HepG2 (cell line): Measurements from ENCODE around the gene DPT. TPM values are rescaled to one million over a fixed set of nuclear protein-coding genes. Genes with fewer than 3 reads are reported as not detected.

Experiments used
- CHD4 ChIP-seq: fragments of 200-600 bp; sonication (generic); IDR thresholded peaks from 2 replicates; pipeline ENCODE4 v1.7.0; 2017; ENCODE audit warnings: mild to moderate bottlenecking, low read length, borderline replicate concordance
- EED ChIP-seq: sonication (generic); formaldehyde crosslinking; IDR thresholded peaks from 2 replicates; pipeline ENCODE4 v1.5.0; 2020; ENCODE audit warnings: mild to moderate bottlenecking, missing genetic modification reagents
- ELF4 ChIP-seq: sonication (generic); formaldehyde crosslinking; IDR thresholded peaks from 2 replicates; pipeline ENCODE4 v1.5.0; 2020; ENCODE audit warnings: missing genetic modification reagents, mild to moderate bottlenecking, moderate library complexity, borderline replicate concordance
- EP300 ChIP-seq, 3 experiments: sonication (generic) in 1 of 3; formaldehyde crosslinking in 1 of 3; IDR thresholded peaks; 2 replicates each; pipeline versions ENCODE4 v1.5.1 to v1.6.1; 2011 to 2020; ENCODE audit warnings: low read depth in 2 of 3, low read length in 2 of 3, borderline replicate concordance in 1 of 3, improper control_type of control experiment in 1 of 3, mild to moderate bottlenecking in 1 of 3, missing genetic modification reagents in 1 of 3, moderate library complexity in 1 of 3
- FOXM1 ChIP-seq: sonication (generic); formaldehyde crosslinking; IDR thresholded peaks from 2 replicates; pipeline ENCODE4 v1.5.0; 2020; ENCODE audit warnings: missing genetic modification reagents
- GMEB2 ChIP-seq: IDR thresholded peaks from 2 replicates; pipeline ENCODE4 v1.6.1; 2016; ENCODE audit warnings: missing biosample characterization, missing genetic modification reagents, low read depth
- HDAC1 ChIP-seq: sonication (generic); formaldehyde crosslinking; IDR thresholded peaks from 2 replicates; pipeline ENCODE4 v1.5.1; 2020; ENCODE audit warnings: mild to moderate bottlenecking, missing genetic modification reagents
- HIVEP1 ChIP-seq: sonication (generic); formaldehyde crosslinking; IDR thresholded peaks from 2 replicates; pipeline ENCODE4 v1.4.0; 2020; ENCODE audit warnings: mild to moderate bottlenecking, missing genetic modification reagents
- IKZF4 ChIP-seq: sonication (generic); formaldehyde crosslinking; IDR thresholded peaks from 2 replicates; pipeline ENCODE4 v1.5.1; 2020; ENCODE audit warnings: borderline replicate concordance, mild to moderate bottlenecking, low read depth, missing genetic modification reagents; ENCODE audit errors: not compliant biosample characterization
- JDP2 ChIP-seq: sonication (generic); formaldehyde crosslinking; IDR thresholded peaks from 2 replicates; pipeline ENCODE4 v1.8.1; 2022; ENCODE audit warnings: missing genetic modification reagents, borderline replicate concordance
- KLF6 ChIP-seq: IDR thresholded peaks from 2 replicates; pipeline ENCODE4 v1.8.0; 2016; ENCODE audit warnings: missing biosample characterization, missing genetic modification reagents
- MED8 ChIP-seq: sonication (generic); formaldehyde crosslinking; IDR thresholded peaks from 2 replicates; pipeline ENCODE4 v1.8.1; 2023; ENCODE audit warnings: mild to moderate bottlenecking, missing genetic modification reagents; ENCODE audit not compliant: insufficient replicate concordance
- MYC ChIP-seq: sonication (generic); formaldehyde crosslinking; IDR thresholded peaks from 2 replicates; pipeline ENCODE4 v1.9.0; 2021; ENCODE audit warnings: missing genetic modification reagents, borderline replicate concordance
- NFIC ChIP-seq: IDR thresholded peaks from 2 replicates; pipeline ENCODE4 v1.6.1; 2012; ENCODE audit warnings: mild to moderate bottlenecking, low read length, inconsistent platforms
- SIN3B ChIP-seq: fragments of 150-350 bp; IDR thresholded peaks from 2 replicates; pipeline ENCODE4 v1.6.1; 2014; ENCODE audit warnings: low read length
- SSRP1 ChIP-seq: IDR thresholded peaks from 2 replicates; pipeline ENCODE4 v1.6.1; 2016; ENCODE audit warnings: control low read depth
- ZMYM4 ChIP-seq: sonication (generic); formaldehyde crosslinking; IDR thresholded peaks from 2 replicates; pipeline ENCODE4 v1.8.1; 2023; ENCODE audit warnings: mild to moderate bottlenecking, missing genetic modification reagents
- ZNF264 ChIP-seq: sonication (generic); formaldehyde crosslinking; IDR thresholded peaks from 2 replicates; pipeline ENCODE4 v1.4.0; 2020; ENCODE audit warnings: missing genetic modification reagents
- ZNF274 ChIP-seq: sonication (generic); formaldehyde crosslinking; IDR thresholded peaks from 2 replicates; pipeline ENCODE4 v1.5.1; 2020; ENCODE audit warnings: mild to moderate bottlenecking, missing genetic modification reagents
- ZNF503 ChIP-seq: sonication (generic); formaldehyde crosslinking; IDR thresholded peaks from 2 replicates; pipeline ENCODE4 v1.4.0; 2020; ENCODE audit warnings: missing genetic modification reagents
- ZNF563 ChIP-seq: sonication (generic); formaldehyde crosslinking; IDR thresholded peaks from 2 replicates; pipeline ENCODE4 v1.8.0; 2022; ENCODE audit warnings: mild to moderate bottlenecking, moderate library complexity, missing genetic modification reagents
- ZNF569 ChIP-seq: sonication (generic); formaldehyde crosslinking; IDR thresholded peaks from 2 replicates; pipeline ENCODE4 v1.5.0; 2020; ENCODE audit warnings: mild to moderate bottlenecking, missing genetic modification reagents, moderate library complexity, borderline replicate concordance
- ZNF605 ChIP-seq: sonication (generic); formaldehyde crosslinking; IDR thresholded peaks from 2 replicates; pipeline ENCODE4 v1.8.0; 2022; ENCODE audit warnings: mild to moderate bottlenecking, missing genetic modification reagents
- ZNF614 ChIP-seq: IDR thresholded peaks from 2 replicates; pipeline ENCODE4 v1.6.1; 2018; ENCODE audit warnings: missing biosample characterization, missing genetic modification reagents, inconsistent platforms, borderline replicate concordance
- ZNF615 ChIP-seq: sonication (generic); formaldehyde crosslinking; IDR thresholded peaks from 2 replicates; pipeline ENCODE4 v1.5.0; 2020; ENCODE audit warnings: mild to moderate bottlenecking, missing genetic modification reagents, borderline replicate concordance
- ZNF720 ChIP-seq: sonication (generic); formaldehyde crosslinking; IDR thresholded peaks from 2 replicates; pipeline ENCODE4 v1.4.0; 2020; ENCODE audit warnings: missing genetic modification reagents
- polyA plus RNA-seq, 8 experiments: library from polyadenylated mRNA; depleted of rRNA in 3 of 8; stranded (reverse) in 7 of 8; unstranded in 1 of 8; fragments of >200 nt; fragmentation: Illumina TruSeq in 4 of 8; extraction: Trizol in 4 of 8; gene quantifications; 2 replicates each; pipeline versions ENCODE4 v1.2.1 to v1.2.3, GENCODE V29; 2011 to 2016; ENCODE audit warnings: low read depth in 4 of 8, missing spikeins in 1 of 8, mixed read lengths in 1 of 8; ENCODE audit not compliant: insufficient read depth in 1 of 8
- total RNA-seq, 5 experiments: library from RNA; depleted of rRNA; stranded (reverse); fragments of >200 nt; fragmentation: Illumina TruSeq; extraction: Trizol; gene quantifications; 2 replicates each; pipeline ENCODE4 v1.2.3, GENCODE V29; 2016; ENCODE audit warnings: low read depth in 1 of 5
- TF ChIP-seq, protein P1 (sequence below): sonication (generic); formaldehyde crosslinking; IDR thresholded peaks from 2 replicates; pipeline ENCODE4 v1.4.0; 2020; ENCODE audit warnings: mild to moderate bottlenecking, low read depth, missing genetic modification reagents

Gene DPT
- total and polyA plus RNA-seq, 2 of the 13 experiments (the other 11 are each of a cell fraction or from before 2014, with no cell fraction given): 0.04 TPM; not detected in 1

DNA sequence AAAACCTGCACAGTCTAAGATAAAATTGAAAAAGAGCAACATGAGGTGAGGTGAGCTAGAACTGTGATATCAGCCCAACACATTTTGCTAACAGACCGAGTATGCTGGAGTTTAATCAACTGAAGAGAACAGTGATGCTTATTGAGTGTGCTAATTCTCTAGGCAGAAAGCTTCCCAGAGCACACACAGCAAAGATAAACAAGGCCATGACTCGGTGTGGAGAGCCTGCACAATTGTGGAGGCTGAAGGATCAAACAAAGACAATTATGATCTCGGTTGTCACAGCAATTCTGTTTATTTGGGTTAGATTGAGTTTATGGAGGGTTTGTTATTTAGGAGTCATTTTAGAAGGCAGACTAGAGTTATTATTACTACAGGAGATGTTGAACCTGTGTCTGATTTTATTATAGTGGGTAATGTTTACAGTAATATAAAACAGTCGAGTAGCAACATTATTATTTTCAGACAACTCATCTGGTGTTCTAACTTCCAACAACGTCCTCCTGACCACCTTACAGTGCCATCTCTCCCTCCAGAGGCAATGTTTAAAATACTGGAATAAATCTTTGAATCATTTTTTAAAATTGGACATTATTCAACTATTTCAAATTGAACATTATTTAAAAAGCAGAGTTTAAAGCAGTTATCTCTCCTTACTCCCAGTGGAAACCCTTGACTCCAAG lies 40.2 kb downstream of the DPT start (continued):
- TF ChIP-seq MED8 (CRISPR knock-in tag) (no peak), MYC (no peak), ZNF503 (CRISPR knock-in tag) (no peak), IKZF4 (no peak), EP300 (IDR thresholded peaks at IDR 0.05; ENCODE audit: low read depth in 2 of 2, low read length in 2 of 2) (peak in 1 of 2 experiments; percentile 6; a peak in 1 of 4 replicates), EP300 (CRISPR knock-in tag; IDR thresholded peaks at IDR 0.05; ENCODE audit: borderline replicate concordance) (no peak), ZMYM4 (CRISPR knock-in tag) (0 out of 2 replicates have a peak, but pooled peaks have one; percentile 17), JDP2 (CRISPR knock-in tag) (no peak), ZNF569 (CRISPR knock-in tag) (no peak), ZNF274 (CRISPR knock-in tag) (no peak), ZNF614 (CRISPR knock-in tag) (peak; percentile 21; the same call in 1 of the 2 replicates), ELF4 (CRISPR knock-in tag) (no peak), HDAC1 (CRISPR knock-in tag) (no peak), ZNF605 (CRISPR knock-in tag) (no peak), KLF6 (CRISPR knock-in tag) (no peak), SSRP1 (CRISPR knock-in tag) (no peak), GMEB2 (no peak), ZNF264 (peak; percentile 60; the same call in 1 of the 2 replicates), ZNF615 (CRISPR knock-in tag) (no peak), CHD4 (peak; percentile 63; the same call in 1 of the 2 replicates), FOXM1 (CRISPR knock-in tag) (no peak), HIVEP1 (CRISPR knock-in tag) (no peak), ZNF720 (CRISPR knock-in tag) (no peak), NFIC (peak; percentile 60; the same call in 1 of the 2 replicates), ZNF563 (no peak), SIN3B (no peak), EED (CRISPR knock-in tag) (no peak)
- TF ChIP-seq, protein P1, sequence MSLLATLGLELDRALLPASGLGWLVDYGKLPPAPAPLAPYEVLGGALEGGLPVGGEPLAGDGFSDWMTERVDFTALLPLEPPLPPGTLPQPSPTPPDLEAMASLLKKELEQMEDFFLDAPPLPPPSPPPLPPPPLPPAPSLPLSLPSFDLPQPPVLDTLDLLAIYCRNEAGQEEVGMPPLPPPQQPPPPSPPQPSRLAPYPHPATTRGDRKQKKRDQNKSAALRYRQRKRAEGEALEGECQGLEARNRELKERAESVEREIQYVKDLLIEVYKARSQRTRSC (CRISPR knock-in tag): no peak
